HepG2 (cell line): Measurements from ENCODE around the gene TAPBP. TPM values are rescaled to one million over a fixed set of nuclear protein-coding genes. Genes with fewer than 3 reads are reported as not detected.

Experiments used
- AKAP8 ChIP-seq: sonication (generic); formaldehyde crosslinking; IDR thresholded peaks from 2 replicates; pipeline ENCODE4 v1.5.1; 2020; ENCODE audit warnings: mild to moderate bottlenecking, missing genetic modification reagents
- CBX2 ChIP-seq, 2 experiments: fragments of 200-600 bp in 1 of 2; sonication (generic); formaldehyde crosslinking in 1 of 2; IDR thresholded peaks; 2 replicates each; pipeline versions ENCODE4 v1.7.0 to v1.8.1; 2018 to 2022; ENCODE audit warnings: low read depth in 2 of 2, low read length in 1 of 2, mild to moderate bottlenecking in 1 of 2, missing genetic modification reagents in 1 of 2
- EEA1 ChIP-seq: sonication (generic); formaldehyde crosslinking; IDR thresholded peaks from 2 replicates; pipeline ENCODE4 v1.5.1; 2020; ENCODE audit warnings: mild to moderate bottlenecking, missing genetic modification reagents, borderline replicate concordance
- GATAD1 ChIP-seq: IDR thresholded peaks from 2 replicates; pipeline ENCODE4 v1.6.1; 2016; ENCODE audit warnings: missing genetic modification reagents, missing compliant biosample characterization
- IKZF5 ChIP-seq: IDR thresholded peaks from 2 replicates; pipeline ENCODE4 v1.6.1; 2018; ENCODE audit warnings: missing genetic modification reagents, mild to moderate bottlenecking, missing compliant biosample characterization
- KAT7 ChIP-seq: IDR thresholded peaks from 2 replicates; pipeline ENCODE4 v1.6.1; 2018; ENCODE audit warnings: borderline replicate concordance, missing compliant biosample characterization
- KMT2B ChIP-seq: IDR thresholded peaks from 2 replicates; pipeline ENCODE4 v1.6.1; 2016; ENCODE audit warnings: missing genetic modification reagents, missing compliant biosample characterization
- MTF2 ChIP-seq: sonication (generic); formaldehyde crosslinking; IDR thresholded peaks from 2 replicates; pipeline ENCODE4 v1.5.0; 2020; ENCODE audit warnings: missing genetic modification reagents, borderline replicate concordance
- NFYC ChIP-seq: IDR thresholded peaks from 2 replicates; pipeline ENCODE4 v1.6.1; 2016; ENCODE audit warnings: missing genetic modification reagents, missing compliant biosample characterization
- PHF5A ChIP-seq: IDR thresholded peaks from one replicate; pipeline ENCODE4 v1.6.1; 2018; ENCODE audit warnings: low read depth, missing genetic modification reagents; ENCODE audit not compliant: unreplicated experiment
- PTBP1 ChIP-seq: fragments of 200-400 bp; formaldehyde crosslinking; IDR thresholded peaks from 2 replicates; pipeline ENCODE4 v1.6.1; 2018; ENCODE audit warnings: low read length, low read depth; ENCODE audit not compliant: poor library complexity, severe bottlenecking
- RNF2 ChIP-seq: fragments of 450-650 bp; conservative IDR thresholded peaks from 2 replicates; pipeline ENCODE4 v1.6.1; 2016; ENCODE audit warnings: low read depth
- SALL2 ChIP-seq: sonication (generic); formaldehyde crosslinking; IDR thresholded peaks from 2 replicates; pipeline ENCODE4 v1.8.1; 2023; ENCODE audit warnings: mild to moderate bottlenecking, missing genetic modification reagents, inconsistent platforms
- SSRP1 ChIP-seq: IDR thresholded peaks from 2 replicates; pipeline ENCODE4 v1.6.1; 2016; ENCODE audit warnings: control low read depth
- STAG1 ChIP-seq: sonication (generic); formaldehyde crosslinking; IDR thresholded peaks from 2 replicates; pipeline ENCODE4 v1.4.0; 2020; ENCODE audit warnings: missing genetic modification reagents
- TFDP2 ChIP-seq: sonication (generic); formaldehyde crosslinking; IDR thresholded peaks from 2 replicates; pipeline ENCODE4 v1.4.0; 2020; ENCODE audit warnings: missing genetic modification reagents
- TGIF2 ChIP-seq: IDR thresholded peaks from 2 replicates; pipeline ENCODE4 v1.6.1; 2016; ENCODE audit warnings: control low read depth, missing compliant biosample characterization
- ZNF225 ChIP-seq: sonication (generic); formaldehyde crosslinking; IDR thresholded peaks from 2 replicates; pipeline ENCODE4 v1.4.0; 2020; ENCODE audit warnings: mild to moderate bottlenecking, missing genetic modification reagents
- ZNF232 ChIP-seq: sonication (generic); formaldehyde crosslinking; IDR thresholded peaks from 2 replicates; pipeline ENCODE4 v1.4.0; 2020; ENCODE audit warnings: missing genetic modification reagents, borderline replicate concordance
- ZNF512B ChIP-seq: sonication (generic); formaldehyde crosslinking; IDR thresholded peaks from 2 replicates; pipeline ENCODE4 v1.5.1; 2020; ENCODE audit warnings: missing genetic modification reagents, mild to moderate bottlenecking, borderline replicate concordance
- ZNF607 ChIP-seq: sonication (generic); formaldehyde crosslinking; IDR thresholded peaks from 2 replicates; pipeline ENCODE4 v1.5.1; 2020; ENCODE audit warnings: missing genetic modification reagents, mild to moderate bottlenecking, borderline replicate concordance
- ZNF652 ChIP-seq: IDR thresholded peaks from 2 replicates; pipeline ENCODE4 v1.6.1; 2016; ENCODE audit warnings: low read depth, borderline replicate concordance
- ZNF674 ChIP-seq: sonication (generic); formaldehyde crosslinking; IDR thresholded peaks from 2 replicates; pipeline ENCODE4 v1.5.0; 2020; ENCODE audit warnings: low read depth, mild to moderate bottlenecking, missing genetic modification reagents
- ZSCAN20 ChIP-seq: sonication (generic); formaldehyde crosslinking; IDR thresholded peaks from 2 replicates; pipeline ENCODE4 v1.4.0; 2020; ENCODE audit warnings: missing genetic modification reagents, mild to moderate bottlenecking, borderline replicate concordance
- polyA plus RNA-seq, 8 experiments: library from polyadenylated mRNA; depleted of rRNA in 3 of 8; stranded (reverse) in 7 of 8; unstranded in 1 of 8; fragments of >200 nt; fragmentation: Illumina TruSeq in 4 of 8; extraction: Trizol in 4 of 8; gene quantifications; 2 replicates each; pipeline versions ENCODE4 v1.2.1 to v1.2.3, GENCODE V29; 2011 to 2016; ENCODE audit warnings: low read depth in 4 of 8, missing spikeins in 1 of 8, mixed read lengths in 1 of 8; ENCODE audit not compliant: insufficient read depth in 1 of 8
- total RNA-seq, 5 experiments: library from RNA; depleted of rRNA; stranded (reverse); fragments of >200 nt; fragmentation: Illumina TruSeq; extraction: Trizol; gene quantifications; 2 replicates each; pipeline ENCODE4 v1.2.3, GENCODE V29; 2016; ENCODE audit warnings: low read depth in 1 of 5
- TF ChIP-seq, protein P1 (sequence below): sonication (generic); IDR thresholded peaks from 2 replicates; pipeline ENCODE4 v1.6.1; 2016; ENCODE audit warnings: low read depth, borderline replicate concordance
- TF ChIP-seq, protein P2 (sequence below): sonication (generic); formaldehyde crosslinking; IDR thresholded peaks from 2 replicates; pipeline ENCODE4 v1.4.0; 2020; ENCODE audit warnings: missing genetic modification reagents

Gene TAPBP
- total and polyA plus RNA-seq, 2 of the 13 experiments (the other 11 are each of a cell fraction or from before 2014, with no cell fraction given) = 27.4 to 32.3 TPM

DNA sequence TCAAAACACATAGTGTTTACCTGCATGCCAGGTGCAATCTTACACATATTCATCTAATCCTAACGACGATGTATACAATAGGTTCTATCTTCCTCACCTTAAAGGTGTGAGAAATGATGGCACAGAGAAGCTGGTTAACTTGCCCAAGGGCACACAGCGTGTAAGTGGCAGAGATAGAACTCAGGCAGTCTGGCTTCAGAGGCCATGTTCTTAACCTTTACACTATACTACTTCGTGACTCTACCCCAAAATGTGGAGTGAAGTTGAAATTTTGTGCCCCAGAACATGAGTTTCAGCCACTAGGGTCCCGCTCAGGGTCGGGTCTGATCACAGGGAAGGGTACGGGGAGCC lies 42.8 kb downstream of the TAPBP start (continued):
- TF ChIP-seq PHF5A = no peak
- TF ChIP-seq ZSCAN20 (CRISPR knock-in tag) = no peak
- TF ChIP-seq PTBP1 = no peak
- no peak for TF ChIP-seq CBX2 (IDR thresholded peaks at IDR 0.05; ENCODE audit: low read depth, low read length)
- no peak for TF ChIP-seq CBX2 (CRISPR knock-in tag; IDR thresholded peaks at IDR 0.05; ENCODE audit: low read depth)
- TF ChIP-seq, protein P1, sequence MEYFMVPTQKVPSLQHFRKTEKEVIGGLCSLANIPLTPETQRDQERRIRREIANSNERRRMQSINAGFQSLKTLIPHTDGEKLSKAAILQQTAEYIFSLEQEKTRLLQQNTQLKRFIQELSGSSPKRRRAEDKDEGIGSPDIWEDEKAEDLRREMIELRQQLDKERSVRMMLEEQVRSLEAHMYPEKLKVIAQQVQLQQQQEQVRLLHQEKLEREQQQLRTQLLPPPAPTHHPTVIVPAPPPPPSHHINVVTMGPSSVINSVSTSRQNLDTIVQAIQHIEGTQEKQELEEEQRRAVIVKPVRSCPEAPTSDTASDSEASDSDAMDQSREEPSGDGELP = no peak
- TF ChIP-seq RNF2 = no peak
- TF ChIP-seq ZNF512B (CRISPR knock-in tag) = no peak
- no peak for TF ChIP-seq ZNF232 (CRISPR knock-in tag)
- TF ChIP-seq IKZF5 = no peak
- no peak for TF ChIP-seq ZNF652 (CRISPR knock-in tag)
- no peak for TF ChIP-seq KAT7 (CRISPR knock-in tag)
- TF ChIP-seq EEA1 (CRISPR knock-in tag) = no peak
- TF ChIP-seq GATAD1 (CRISPR knock-in tag) = no peak
- no peak for TF ChIP-seq KMT2B
- no peak for TF ChIP-seq ZNF607
- TF ChIP-seq MTF2 = no peak
- TF ChIP-seq SSRP1 (CRISPR knock-in tag) = 0 out of 2 replicates have a peak, but pooled peaks have one; percentile 40
- TF ChIP-seq, protein P2, sequence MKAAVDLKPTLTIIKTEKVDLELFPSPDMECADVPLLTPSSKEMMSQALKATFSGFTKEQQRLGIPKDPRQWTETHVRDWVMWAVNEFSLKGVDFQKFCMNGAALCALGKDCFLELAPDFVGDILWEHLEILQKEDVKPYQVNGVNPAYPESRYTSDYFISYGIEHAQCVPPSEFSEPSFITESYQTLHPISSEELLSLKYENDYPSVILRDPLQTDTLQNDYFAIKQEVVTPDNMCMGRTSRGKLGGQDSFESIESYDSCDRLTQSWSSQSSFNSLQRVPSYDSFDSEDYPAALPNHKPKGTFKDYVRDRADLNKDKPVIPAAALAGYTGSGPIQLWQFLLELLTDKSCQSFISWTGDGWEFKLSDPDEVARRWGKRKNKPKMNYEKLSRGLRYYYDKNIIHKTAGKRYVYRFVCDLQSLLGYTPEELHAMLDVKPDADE = no peak
- TF ChIP-seq AKAP8 = 0 out of 2 replicates have a peak, but pooled peaks have one; percentile 12
- TF ChIP-seq NFYC (CRISPR knock-in tag) = no peak
- TF ChIP-seq TFDP2 (CRISPR knock-in tag) = no peak
- TF ChIP-seq ZNF225 (CRISPR knock-in tag) = no peak
- no peak for TF ChIP-seq SALL2 (CRISPR knock-in tag)
- no peak for TF ChIP-seq ZNF674 (CRISPR knock-in tag)
- no peak for TF ChIP-seq STAG1 (CRISPR knock-in tag)
- TF ChIP-seq TGIF2 = no peak
